ENCODE data around the gene KRTAP5-4. TPM values are rescaled to one million over a fixed set of nuclear protein-coding genes. Genes with fewer than 3 reads are reported as not detected.
"Not testable (repeated sequence)": the region's sequence is repeated elsewhere in the genome, so short reads cannot be mapped to it uniquely, and the experiment has no call there.

KRTAP5-4 gene
- total RNA-seq, 1 experiment from 2014 or later, result not detected

- TF ChIP-seq CTCF (IDR thresholded peaks at IDR 0.05; ENCODE audit: unreplicated experiment), result no peak
- POLR2A ChIA-PET, result no interaction called here
- no TSS peak for BruUV-seq (replicated peaks)
- Mint-ChIP-seq H3K4me3 (ENCODE audit: unreplicated experiment) (no peak overlapping the region), H3K36me3 (ENCODE audit: insufficient read depth, unreplicated experiment) (no peaks in the 10 kb centered on the region), H3K27me3 (ENCODE audit: insufficient read depth, unreplicated experiment) (peaks cover 48% of the 10 kb centered on the region), H3K9me3 (ENCODE audit: unreplicated experiment) (no peaks in the 10 kb centered on the region), H3K4me1 (ENCODE audit: insufficient read depth, unreplicated experiment) (no peaks in the 10 kb centered on the region), H3K27ac (ENCODE audit: low read depth, unreplicated experiment) (no peak overlapping the region)
- no peak for DNase-seq (ENCODE audit: unreplicated experiment)
- CTCF ChIA-PET, result interaction anchor here (1.0 kb wide), 1 partner anchor 14 kb away, joined by 6 read pairs; no protein-coding TSS in a partner anchor
- intact Hi-C loops (cut with micrococcal nuclease), result no loop called here
These were observed 45.3 kb upstream of the KRTAP5-4 start for GRCh38 chr11:1667121-1667850.

GRCh38 chr11:1665313-1665712, 43.4 kb upstream of the KRTAP5-4 start:
- no peaks in the 10 kb centered on the region for H3K36me3 Mint-ChIP-seq (ENCODE audit: insufficient read depth, unreplicated experiment)
- ChIA-PET POLR2A (no interaction called here), CTCF (no interaction called here)
- H3K9me3 Mint-ChIP-seq (ENCODE audit: unreplicated experiment), result no peaks in the 10 kb centered on the region
- intact Hi-C loops (cut with micrococcal nuclease), result no loop called here
- no peaks in the 10 kb centered on the region for H3K4me1 Mint-ChIP-seq (ENCODE audit: insufficient read depth, unreplicated experiment)
- no peak for TF ChIP-seq CTCF (IDR thresholded peaks at IDR 0.05; ENCODE audit: unreplicated experiment)
- no TSS peak for BruUV-seq (replicated peaks)
- no peak overlapping the region for H3K27ac Mint-ChIP-seq (ENCODE audit: low read depth, unreplicated experiment)
- H3K27me3 Mint-ChIP-seq (ENCODE audit: insufficient read depth, unreplicated experiment), result peaks cover 33% of the 10 kb centered on the region
- H3K4me3 Mint-ChIP-seq (ENCODE audit: unreplicated experiment), result no peak overlapping the region
- DNase-seq (ENCODE audit: unreplicated experiment), result no peak

- BruUV-seq (replicated peaks); CTCF ChIA-PET; POLR2A ChIA-PET: not testable (repeated sequence)
These were observed 40.9 kb upstream of the KRTAP5-4 start for GRCh38 chr11:1662699-1663283.

GRCh38 chr11:1661454-1662269, 39.7 kb upstream of the KRTAP5-4 start:
- CTCF ChIA-PET; DNase-seq (ENCODE audit: unreplicated experiment); POLR2A ChIA-PET; H3K9me3 Mint-ChIP-seq (ENCODE audit: unreplicated experiment); H3K27ac Mint-ChIP-seq (ENCODE audit: low read depth, unreplicated experiment); BruUV-seq (replicated peaks); H3K36me3 Mint-ChIP-seq (ENCODE audit: insufficient read depth, unreplicated experiment); H3K4me1 Mint-ChIP-seq (ENCODE audit: insufficient read depth, unreplicated experiment); intact Hi-C loops (cut with micrococcal nuclease); H3K4me3 Mint-ChIP-seq (ENCODE audit: unreplicated experiment): not testable (repeated sequence)
- peaks cover 17% of the 10 kb centered on the region for H3K27me3 Mint-ChIP-seq (ENCODE audit: insufficient read depth, unreplicated experiment)

More at GRCh38 chr11:1662699-1663283, 40.9 kb upstream of the KRTAP5-4 start:
- H3K36me3 Mint-ChIP-seq (ENCODE audit: insufficient read depth, unreplicated experiment); H3K4me3 Mint-ChIP-seq (ENCODE audit: unreplicated experiment); H3K4me1 Mint-ChIP-seq (ENCODE audit: insufficient read depth, unreplicated experiment); H3K27ac Mint-ChIP-seq (ENCODE audit: low read depth, unreplicated experiment); H3K9me3 Mint-ChIP-seq (ENCODE audit: unreplicated experiment); intact Hi-C loops (cut with micrococcal nuclease); DNase-seq (ENCODE audit: unreplicated experiment): not testable (repeated sequence)
- peaks cover 22% of the 10 kb centered on the region for H3K27me3 Mint-ChIP-seq (ENCODE audit: insufficient read depth, unreplicated experiment)
